Activated CD8-positive, alpha-beta T cell treated with anti-CD3 and anti-CD28 coated beads for 36 hours (primary cell): ENCODE data around the gene CLSTN3. TPM values are rescaled to one million over a fixed set of nuclear protein-coding genes. Genes with fewer than 3 reads are reported as not detected.

ENCODE experiments used
- total RNA-seq, 2 experiments: library from RNA; stranded (reverse); gene quantifications; one replicate each; pipeline ENCODE4 v1.2.3, GENCODE V29; 2021

The CLSTN3 gene
- total RNA-seq, 2 experiments from 2014 or later = 29.0 to 30.8 TPM

Other genes starting within 250 kb of the CLSTN3 start
- 1 to 10 TPM; 4.6 to 5.3 TPM for gene LRRC23, start 225.5 kb upstream of the CLSTN3 start, total RNA-seq
- gene ENO2, start 215.8 kb upstream of the CLSTN3 start, total RNA-seq = 100 to 1,000 TPM; 315 to 330 TPM
- 10 to 100 TPM; 26.4 to 28.5 TPM for gene ATN1, start 202.4 kb upstream of the CLSTN3 start, total RNA-seq
- gene RNU7-1, start 186.6 kb upstream of the CLSTN3 start, total RNA-seq = not detected
- gene C12orf57, start 186.3 kb upstream of the CLSTN3 start, total RNA-seq = 100 to 1,000 TPM; 226 to 244 TPM
- 100 to 1,000 TPM; 485 to 489 TPM for gene PTPN6, start 179.0 kb upstream of the CLSTN3 start, total RNA-seq
- gene PHB2, start 159.7 kb upstream of the CLSTN3 start, total RNA-seq = 100 to 1,000 TPM; 419 to 428 TPM
- 10 to 100 TPM; 88.6 to 97.8 TPM for gene EMG1, start 159.5 kb upstream of the CLSTN3 start, total RNA-seq
- 10 to 100 TPM; 17.3 to 18.1 TPM for gene LPCAT3, start 111.9 kb upstream of the CLSTN3 start, total RNA-seq
- gene C1S, start 69.7 kb upstream of the CLSTN3 start, total RNA-seq = 1 to 10 TPM; 1.7 TPM
- gene C1R, start 37.9 kb upstream of the CLSTN3 start, total RNA-seq = 1 to 10 TPM in 1 of 2 experiments, under 1 TPM in 1; 0.97 to 2.4 TPM
- gene C1RL, start 21.2 kb upstream of the CLSTN3 start, total RNA-seq = 10 to 100 TPM; 10.5 to 11.8 TPM
- not detected for gene RBP5, start 1.5 kb upstream of the CLSTN3 start, total RNA-seq
- gene PEX5, start 59.3 kb downstream of the CLSTN3 start, total RNA-seq = 10 to 100 TPM; 39.0 to 41.8 TPM
- not detected for gene ACSM4, start 173.7 kb downstream of the CLSTN3 start, total RNA-seq